Mucosa of descending colon (tissue), 3 donors: Measurements from ENCODE around the gene PM20D2. TPM values are rescaled to one million over a fixed set of nuclear protein-coding genes. Genes with fewer than 3 reads are reported as not detected.
A peak's percentile ranks its signal among the peaks of the same experiment; 100 is the strongest.

Experiments
- ATAC-seq: fragments of 200-7000 bp; cut with Tn5 transposase; one replicate; pipeline ENCODE4 v1.9.1; 2020; ENCODE audit warnings: mild to moderate bottlenecking, moderate library complexity
- DNase-seq, 3 donors: peaks; one replicate each; pipeline ENCODE4 v3.0.0-alpha.2; 2020
- H3K36me3 ChIP-seq: fragments of 200-600 bp; one replicate; pipeline ENCODE4 v1.8.0; 2021; ENCODE audit warnings: low read depth, mild to moderate bottlenecking
- H3K4me1 ChIP-seq: fragments of 200-600 bp; one replicate; pipeline ENCODE4 v1.8.0; 2021; ENCODE audit warnings: low read depth, mild to moderate bottlenecking
- H3K4me3 ChIP-seq: fragments of 200-600 bp; one replicate; pipeline ENCODE4 v1.8.0; 2021; ENCODE audit warnings: mild to moderate bottlenecking
- H3K9me3 ChIP-seq: fragments of 200-600 bp; one replicate; pipeline ENCODE4 v1.8.0; 2021; ENCODE audit warnings: mild to moderate bottlenecking
- intact Hi-C, 2 donors: fragments of 100-400 bp; cut with DNase I in 1 of 2; cut with micrococcal nuclease in 1 of 2; formaldehyde crosslinking; loops; one replicate each; pipeline versions ENCODE4 v1.11.0 to v1.11.1; 2022; cut with DNase I, micrococcal nuclease
- total RNA-seq, 3 donors: library from RNA; stranded (reverse); fragmentation: NEBNext Ultra II Directional in 2 of 3; extraction: Animal tissue kit (Norgen Biotek cat#: 25700) in 2 of 3; gene quantifications; one replicate each; pipeline versions ENCODE4 v1.2.1 to v1.2.4, GENCODE V29; 2021 to 2023
- TF ChIP-seq, protein P1 (sequence below): fragments of 200-600 bp; IDR thresholded peaks from one replicate; pipeline ENCODE4 v1.8.0; 2022; ENCODE audit warnings: antibody characterized with exemption, mild to moderate bottlenecking
- donor health status: DM: no; HTN: no; CAD: no; lungs with moderate emphysema.
- donor health status: DM: no; HTN: no; CAD: no.
- donor health status: DM: no; HTN: yes; CAD: no.

The PM20D2 gene
- total RNA-seq, 3 donors from 2014 or later, result 9.4 to 17.6 (median 13.8) TPM

GRCh38 chr6:89184344-89184743 lies 38.5 kb downstream of the PM20D2 start:
- intact Hi-C loops, result no loop called here
- H3K4me3 ChIP-seq, result no peak overlapping the region
- TF ChIP-seq, protein P1, sequence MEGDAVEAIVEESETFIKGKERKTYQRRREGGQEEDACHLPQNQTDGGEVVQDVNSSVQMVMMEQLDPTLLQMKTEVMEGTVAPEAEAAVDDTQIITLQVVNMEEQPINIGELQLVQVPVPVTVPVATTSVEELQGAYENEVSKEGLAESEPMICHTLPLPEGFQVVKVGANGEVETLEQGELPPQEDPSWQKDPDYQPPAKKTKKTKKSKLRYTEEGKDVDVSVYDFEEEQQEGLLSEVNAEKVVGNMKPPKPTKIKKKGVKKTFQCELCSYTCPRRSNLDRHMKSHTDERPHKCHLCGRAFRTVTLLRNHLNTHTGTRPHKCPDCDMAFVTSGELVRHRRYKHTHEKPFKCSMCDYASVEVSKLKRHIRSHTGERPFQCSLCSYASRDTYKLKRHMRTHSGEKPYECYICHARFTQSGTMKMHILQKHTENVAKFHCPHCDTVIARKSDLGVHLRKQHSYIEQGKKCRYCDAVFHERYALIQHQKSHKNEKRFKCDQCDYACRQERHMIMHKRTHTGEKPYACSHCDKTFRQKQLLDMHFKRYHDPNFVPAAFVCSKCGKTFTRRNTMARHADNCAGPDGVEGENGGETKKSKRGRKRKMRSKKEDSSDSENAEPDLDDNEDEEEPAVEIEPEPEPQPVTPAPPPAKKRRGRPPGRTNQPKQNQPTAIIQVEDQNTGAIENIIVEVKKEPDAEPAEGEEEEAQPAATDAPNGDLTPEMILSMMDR, result no peak
- ATAC-seq (no peak), DNase-seq (no peak)
- H3K36me3 ChIP-seq, result no peaks in the 10 kb centered on the region
- H3K4me1 ChIP-seq, result no peaks in the 10 kb centered on the region
- H3K9me3 ChIP-seq, result no peaks in the 10 kb centered on the region

DNA sequence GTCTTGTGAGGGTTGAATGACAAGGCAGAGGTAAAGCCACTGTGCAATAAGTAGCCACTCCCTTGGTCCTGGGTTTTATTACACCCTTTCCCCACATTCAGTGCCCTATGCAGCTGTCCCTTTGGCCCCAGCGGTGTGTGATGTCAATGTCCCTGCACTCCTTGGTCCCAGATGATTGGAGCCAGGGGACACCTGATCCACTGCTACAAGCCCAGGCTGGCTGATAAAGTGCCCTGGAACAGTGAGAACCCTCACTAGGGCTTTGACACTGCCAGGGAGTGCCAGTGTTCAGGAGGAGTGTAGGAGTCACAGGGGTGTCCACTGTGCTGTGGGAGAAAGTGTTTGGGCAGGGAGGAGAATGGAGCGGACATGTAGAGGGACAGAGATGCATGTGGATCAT lies 40.9 kb downstream of the PM20D2 start:
- TF ChIP-seq, protein P1, result no peak
- no peaks in the 10 kb centered on the region for H3K36me3 ChIP-seq
- no peaks in the 10 kb centered on the region for H3K9me3 ChIP-seq
- no peaks in the 10 kb centered on the region for H3K4me1 ChIP-seq
- ATAC-seq, result peak; percentile 31
- no peak overlapping the region for H3K4me3 ChIP-seq
- no peak for DNase-seq
- intact Hi-C loops, result no loop called here

GRCh38 chr6:89187504-89187903 lies 41.6 kb downstream of the PM20D2 start:
- no peaks in the 10 kb centered on the region for H3K36me3 ChIP-seq
- DNase-seq, result no peak
- H3K4me1 ChIP-seq, result no peaks in the 10 kb centered on the region
- no peak for ATAC-seq
- no peak overlapping the region for H3K4me3 ChIP-seq
- H3K9me3 ChIP-seq, result no peaks in the 10 kb centered on the region
- intact Hi-C loops, result no loop called here
- TF ChIP-seq, protein P1, result no peak

DNA sequence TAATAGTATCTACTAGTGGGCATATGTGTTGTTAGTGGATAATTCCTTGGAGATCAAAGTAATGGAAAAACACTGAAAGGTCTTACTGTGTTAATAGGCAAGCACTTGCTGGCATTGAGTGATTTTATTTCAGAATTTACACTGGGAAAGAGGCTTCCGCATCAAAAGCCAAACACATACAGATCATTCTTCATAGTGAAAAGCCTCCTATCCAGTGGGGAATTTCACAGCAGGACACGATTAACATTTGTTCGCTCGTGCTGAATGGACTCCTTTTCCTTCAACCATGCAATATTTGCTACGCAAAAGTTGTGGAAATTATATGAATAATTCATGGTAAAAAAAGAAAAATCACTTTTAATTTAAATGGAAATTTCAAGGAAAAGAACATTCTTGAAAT lies 44.9 kb downstream of the PM20D2 start:
- intact Hi-C loops, result no loop called here
- no peak for ATAC-seq

GRCh38 chr6:89194559-89194958 lies 48.7 kb downstream of the PM20D2 start:
- DNase-seq (no peak), ATAC-seq (no peak)
- Histone ChIP-seq H3K36me3 (no peaks in the 10 kb centered on the region), H3K9me3 (peaks cover 9% of the 10 kb centered on the region), H3K4me3 (no peak overlapping the region), H3K4me1 (no peaks in the 10 kb centered on the region)
- intact Hi-C loops, result no loop called here
- TF ChIP-seq, protein P1, result no peak

More for the DNA sequence above, 44.9 kb downstream of the PM20D2 start:
- Histone ChIP-seq H3K4me1 (no peaks in the 10 kb centered on the region), H3K4me3 (no peak overlapping the region), H3K9me3 (peaks cover 9% of the 10 kb centered on the region), H3K36me3 (no peaks in the 10 kb centered on the region)
- TF ChIP-seq, protein P1, result no peak
- DNase-seq, result no peak

- Histone ChIP-seq H3K9me3 (peaks cover 9% of the 10 kb centered on the region), H3K4me3 (no peak overlapping the region), H3K36me3 (no peaks in the 10 kb centered on the region), H3K4me1 (no peaks in the 10 kb centered on the region)
- DNase-seq (no peak), ATAC-seq (no peak)
- TF ChIP-seq, protein P1, result no peak
- intact Hi-C loops, result no loop called here
Measured at GRCh38 chr6:89197141-89197540, 51.3 kb downstream of the PM20D2 start.
